ENCODE measurements around the gene SULT6B1. TPM values are rescaled to one million over a fixed set of nuclear protein-coding genes. Genes with fewer than 3 reads are reported as not detected.

The SULT6B1 gene
- total RNA-seq, 1 experiment from 2014 or later, result not detected

GRCh38 chr2:37228788-37229187 is 40.3 kb upstream of the SULT6B1 start:
- WGBS (ENCODE audit: extremely low coverage, insufficient read length, low lambda C conversion rate), result no CpG with 5 or more reads among the region's 3 CpGs
- Histone ChIP-seq H2BK20ac (ENCODE audit: low read depth, low read length, poor library complexity, severe bottlenecking) (no peak overlapping the region), H3K4me2 (ENCODE audit: insufficient read depth, insufficient read length, low read length) (no peak overlapping the region), H2BK5ac (ENCODE audit: insufficient read length, low read length) (no peak overlapping the region), H3K4me1 (ENCODE audit: insufficient read depth, low read length) (peaks cover 6% of the 10 kb centered on the region; the same call in 1 of the 2 replicates), H4K5ac (ENCODE audit: insufficient read length, low read depth, low read length) (no peak overlapping the region), H2AFZ (ENCODE audit: low read length) (no peak overlapping the region), H3K79me2 (ENCODE audit: insufficient read depth, low read length) (peaks cover 52% of the 10 kb centered on the region), H3K18ac (ENCODE audit: insufficient read length, low read depth, low read length) (no peak overlapping the region), H4K91ac (ENCODE audit: insufficient read length, low read depth, low read length) (no peak overlapping the region), H3K27me3 (ENCODE audit: insufficient read depth, low read length) (no peaks in the 10 kb centered on the region), H3K79me1 (ENCODE audit: insufficient read depth, low read depth, low read length, poor library complexity, severe bottlenecking) (no peaks in the 10 kb centered on the region), H3K9ac (ENCODE audit: extremely low read depth, insufficient read length, low read length) (peak overlapping the region; percentile 6), H2AK5ac (ENCODE audit: insufficient read length, low read length) (no peak overlapping the region), H2BK15ac (ENCODE audit: low read depth, low read length) (no peak overlapping the region), H3T11ph (ENCODE audit: low read length) (no peak overlapping the region), H3K56ac (ENCODE audit: insufficient read length, low read depth, low read length) (no peak overlapping the region), H4K20me1 (ENCODE audit: control insufficient read depth, insufficient read depth, insufficient read length) (no peaks in the 10 kb centered on the region), H2BK120ac (ENCODE audit: low read depth, low read length, poor library complexity, severe bottlenecking) (no peak overlapping the region), H3K14ac (ENCODE audit: insufficient read depth, low read length) (no peak overlapping the region), H3K4ac (ENCODE audit: low read depth, low read length) (no peak overlapping the region), H3K27ac (ENCODE audit: insufficient read length, low read depth, low read length) (no peak overlapping the region), H2BK12ac (ENCODE audit: insufficient read length, low read depth, low read length) (no peak overlapping the region), H3K23ac (ENCODE audit: insufficient read length, low read depth, low read length) (no peak overlapping the region), H3K23me2 (ENCODE audit: insufficient read length, low read depth, low read length, poor library complexity, severe bottlenecking) (peaks cover 18% of the 10 kb centered on the region), H3K9me3 (ENCODE audit: control insufficient read depth, low read depth, low read length) (no peaks in the 10 kb centered on the region), H4K8ac (replicated peaks; ENCODE audit: insufficient read length, low read depth, low read length) (no peak overlapping the region)
- no peak for DNase-seq
- Mint-ChIP-seq H3K4me3 (no peak overlapping the region; a peak in 3 of 5 replicates), H3K27me3 (ENCODE audit: low read depth) (no peaks in the 10 kb centered on the region), H3K4me1 (peaks cover 50 to 59% of the 10 kb centered on the region in 2 experiments), H3K36me3 (ENCODE audit: insufficient read depth in 1 of 3, low read depth in 3 of 3) (peaks cover 26 to 54% (median 49%) of the 10 kb centered on the region in 3 experiments; a peak in 6 of 7 replicates), H3K9me3 (no peaks in the 10 kb centered on the region), H3K27ac (peak overlapping the region in 1 of 3 experiments; percentile 99; a peak in 3 of 7 replicates)
- no peak for TF ChIP-seq CTCF (conservative IDR thresholded peaks at IDR 0.05)
